Activated CD4-positive, alpha-beta T cell treated with anti-CD3 and anti-CD28 coated beads for 24 hours (primary cell): ENCODE results near the gene MT2A.
"Not testable (repeated sequence)": the region's sequence is repeated elsewhere in the genome, so short reads cannot be mapped to it uniquely, and the experiment has no call there.

Experiments used
- DNase-seq, 2 donors: peaks; one replicate each; pipeline ENCODE4 v3.0.0-alpha.2; 2020; ENCODE audit warnings: low read depth in 2 of 2

Gene MT2A

DNA sequence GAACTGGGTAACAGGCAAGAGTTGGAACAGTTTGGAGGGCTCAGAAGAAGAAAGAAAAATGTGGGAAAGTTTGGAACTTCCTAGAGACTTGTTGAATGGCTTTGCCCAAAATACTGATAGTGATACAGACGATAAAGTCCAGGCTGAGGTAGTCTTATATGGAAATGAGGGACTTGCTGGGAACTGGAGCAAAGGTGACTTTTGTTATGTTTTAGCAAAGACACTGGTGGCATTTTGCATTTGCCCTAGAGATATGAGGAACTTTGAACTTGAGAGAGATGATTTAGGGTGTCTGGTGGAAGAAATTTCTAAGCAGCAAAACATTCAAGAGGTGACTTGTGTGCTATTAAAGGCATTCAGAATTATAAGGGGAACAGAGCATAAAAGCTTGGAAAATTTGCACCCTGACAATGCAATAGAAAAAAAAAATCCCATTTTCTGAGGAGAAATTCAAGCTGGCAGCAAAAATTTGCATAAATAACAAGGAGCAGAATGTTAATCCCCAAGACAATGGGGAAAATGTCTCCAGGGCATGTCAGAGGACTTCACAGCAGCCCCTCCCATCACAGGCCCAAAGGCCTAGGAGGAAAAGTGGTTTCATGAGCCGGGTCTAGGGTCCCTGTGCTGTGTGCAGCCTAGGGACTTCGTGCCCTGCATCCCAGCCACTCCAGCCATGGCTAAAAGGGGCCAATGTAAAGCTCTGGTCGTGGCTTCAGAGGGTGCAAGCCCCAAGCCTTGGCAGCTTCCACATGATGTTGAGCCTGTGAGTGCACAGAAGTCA, 13.5 kb downstream of the MT2A start:
- not testable (repeated sequence) for DNase-seq

DNA sequence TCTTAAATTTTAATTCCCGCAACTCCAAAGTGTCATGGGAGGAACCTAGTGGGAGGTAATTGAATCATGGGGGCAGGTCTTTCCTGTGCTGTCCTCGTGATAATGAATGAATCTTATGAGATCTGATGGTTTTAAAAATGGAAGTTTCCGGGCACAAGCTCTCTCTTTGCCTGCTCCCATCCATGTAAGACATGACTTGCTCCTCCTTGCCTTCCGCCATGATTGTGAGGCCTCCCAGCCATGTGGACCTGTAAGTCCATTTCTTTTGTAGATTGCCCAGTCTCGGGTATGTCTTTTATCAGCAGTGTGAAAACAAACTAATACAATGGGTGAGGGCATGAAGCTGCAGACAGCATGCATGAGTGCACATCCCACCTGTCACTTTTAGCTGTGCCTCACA, 14.8 kb downstream of the MT2A start:
- not testable (repeated sequence) for DNase-seq

DNA sequence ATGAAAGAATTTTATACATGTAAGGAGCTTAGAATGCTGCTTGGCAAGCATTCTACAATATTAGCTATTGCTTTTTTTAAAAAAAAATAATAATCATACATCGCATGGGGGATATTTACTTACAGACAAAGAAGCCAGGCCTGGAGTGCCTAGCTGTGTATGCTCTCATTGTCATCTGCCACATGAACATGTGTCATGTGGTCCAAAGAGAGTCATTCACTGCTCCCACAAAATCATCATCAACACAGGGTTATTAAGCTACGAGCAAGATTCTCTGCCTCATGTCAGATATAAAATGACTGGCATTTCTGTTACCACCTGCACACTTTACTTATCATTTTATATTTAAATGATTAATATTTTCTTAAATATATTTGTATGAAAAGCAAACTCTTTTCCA, 15.3 kb downstream of the MT2A start:
- DNase-seq: no peak

DNA sequence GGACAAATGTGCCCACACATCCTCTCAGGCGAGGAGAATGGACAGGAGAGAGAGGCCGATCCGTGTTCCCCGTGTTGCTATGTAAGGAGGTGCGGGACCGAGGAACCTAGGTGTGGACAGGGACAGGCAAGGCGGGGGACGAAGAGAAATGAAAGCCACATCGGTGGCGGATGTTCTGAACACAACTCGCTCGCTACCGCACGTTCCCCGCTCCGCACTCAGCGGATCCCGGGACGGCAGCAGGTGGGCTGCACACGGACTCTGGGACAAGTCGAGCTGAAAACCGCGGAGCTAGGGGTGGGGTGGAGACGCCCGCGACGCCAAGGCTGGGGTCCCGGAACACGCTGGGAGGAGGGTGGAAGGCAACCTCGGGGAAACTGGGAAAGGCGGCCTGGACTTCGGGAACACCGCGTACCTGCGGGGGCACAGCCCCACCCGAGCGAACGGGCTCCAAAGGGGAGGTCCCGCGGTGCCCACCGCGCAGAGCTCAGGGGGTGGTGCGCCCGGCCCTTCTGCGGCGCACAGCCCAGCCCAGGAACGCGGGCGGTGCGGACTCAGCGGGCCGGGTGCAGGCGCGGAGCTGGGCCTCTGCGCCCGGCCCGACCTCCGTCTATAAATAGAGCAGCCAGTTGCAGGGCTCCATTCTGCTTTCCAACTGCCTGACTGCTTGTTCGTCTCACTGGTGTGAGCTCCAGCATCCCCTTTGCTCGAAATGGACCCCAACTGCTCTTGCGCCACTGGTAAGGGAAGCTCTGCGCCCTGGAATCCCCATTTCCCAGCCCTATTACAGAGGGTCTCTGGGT, 17.0 kb downstream of the MT2A start, which contains the start of gene MT1E:
Gene MT1E (plus strand): TSS at position 642 of the 803 bp plus-strand sequence. CDS start 71 bp downstream, at position 713.
- DNase-seq: peak; percentile 41 to 55

DNA sequence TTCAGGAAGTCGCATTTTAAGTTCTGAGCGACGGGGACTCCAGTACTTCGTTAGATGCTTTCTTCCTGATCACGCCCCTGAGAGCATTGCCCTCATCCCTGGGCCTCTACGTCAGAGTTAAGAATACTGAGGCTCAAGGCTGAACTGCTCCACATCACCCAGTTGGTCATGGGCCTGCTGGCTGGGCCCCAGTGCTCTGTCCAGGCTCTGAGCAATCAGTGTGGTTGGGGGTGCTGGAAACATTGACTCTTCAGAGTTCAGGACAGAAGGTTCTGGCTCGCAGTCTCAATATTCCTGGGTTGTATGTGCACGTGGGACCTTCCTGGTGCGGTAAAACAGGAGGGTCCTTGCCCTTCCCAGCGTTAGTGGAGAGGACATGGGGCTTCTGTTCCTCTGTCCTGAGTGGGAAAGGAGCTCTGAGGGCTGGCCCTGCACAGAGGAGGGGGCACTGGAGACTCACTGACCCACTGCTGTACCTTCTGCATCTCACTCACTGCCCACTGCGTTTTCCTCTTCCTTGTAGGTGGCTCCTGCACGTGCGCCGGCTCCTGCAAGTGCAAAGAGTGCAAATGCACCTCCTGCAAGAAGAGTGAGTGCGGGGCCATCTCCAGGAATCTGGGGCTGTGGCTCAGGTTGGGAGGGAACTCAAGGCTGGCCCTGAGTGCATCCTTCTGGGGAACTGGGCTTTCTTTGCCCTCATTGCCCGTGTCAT, 17.7 kb downstream of the MT2A start:
- no peak for DNase-seq

DNA sequence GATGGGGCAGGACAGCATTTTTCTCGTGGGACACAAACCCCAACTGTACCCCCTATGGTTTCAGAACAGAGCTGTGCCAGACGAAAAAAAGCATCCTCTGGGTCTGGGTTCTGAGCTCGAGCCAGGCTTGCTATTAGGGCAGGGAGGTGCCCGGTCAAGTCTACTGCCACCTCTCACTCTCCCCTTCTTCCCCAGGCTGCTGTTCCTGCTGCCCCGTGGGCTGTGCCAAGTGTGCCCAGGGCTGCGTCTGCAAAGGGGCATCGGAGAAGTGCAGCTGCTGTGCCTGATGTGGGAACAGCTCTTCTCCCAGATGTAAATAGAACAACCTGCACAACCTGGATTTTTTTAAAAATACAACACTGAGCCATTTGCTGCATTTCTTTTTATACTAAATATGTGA, 18.3 kb downstream of the MT2A start:
- DNase-seq: no peak

DNA sequence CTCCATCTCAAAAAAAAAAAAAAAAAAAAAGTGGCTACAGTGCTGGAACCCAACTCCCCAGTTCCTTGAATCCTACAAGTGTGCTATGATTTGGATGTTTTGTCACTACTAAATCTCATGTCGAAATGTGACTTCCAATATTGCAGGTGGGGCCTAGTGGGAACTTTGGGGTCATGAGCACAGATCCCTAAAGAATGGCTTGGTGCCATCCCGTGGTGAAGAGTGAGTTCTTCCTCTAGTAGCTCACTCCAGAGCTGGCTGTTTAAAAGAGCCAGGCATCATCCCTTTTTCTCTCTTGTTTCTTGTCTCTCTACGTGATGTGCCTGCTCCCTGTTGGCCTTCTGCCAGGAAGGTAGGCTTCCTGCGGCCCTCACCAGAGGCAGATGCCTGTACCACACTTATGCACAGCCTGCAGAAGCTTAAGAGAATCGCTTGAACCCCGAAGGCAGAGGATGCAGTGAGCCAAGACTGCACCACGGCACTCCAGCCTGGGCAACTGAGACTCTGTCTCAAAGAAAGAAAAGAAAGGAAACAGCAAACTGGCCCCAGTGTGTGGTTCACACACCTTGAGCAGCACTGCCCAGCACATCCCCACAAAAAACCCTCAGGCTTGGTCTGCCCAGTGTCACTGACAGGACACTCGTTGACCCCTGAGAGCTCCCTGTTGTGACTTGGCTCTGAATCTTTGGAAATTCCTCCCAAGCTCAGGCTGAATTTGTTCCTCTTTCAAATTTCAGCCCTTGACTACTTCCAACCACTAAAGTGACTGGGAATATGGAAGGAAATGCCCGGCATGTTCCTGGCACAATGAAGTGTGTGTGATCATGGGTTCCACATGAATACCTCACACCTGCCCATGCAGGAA, 20.3 kb downstream of the MT2A start:
- no peak for DNase-seq

DNA sequence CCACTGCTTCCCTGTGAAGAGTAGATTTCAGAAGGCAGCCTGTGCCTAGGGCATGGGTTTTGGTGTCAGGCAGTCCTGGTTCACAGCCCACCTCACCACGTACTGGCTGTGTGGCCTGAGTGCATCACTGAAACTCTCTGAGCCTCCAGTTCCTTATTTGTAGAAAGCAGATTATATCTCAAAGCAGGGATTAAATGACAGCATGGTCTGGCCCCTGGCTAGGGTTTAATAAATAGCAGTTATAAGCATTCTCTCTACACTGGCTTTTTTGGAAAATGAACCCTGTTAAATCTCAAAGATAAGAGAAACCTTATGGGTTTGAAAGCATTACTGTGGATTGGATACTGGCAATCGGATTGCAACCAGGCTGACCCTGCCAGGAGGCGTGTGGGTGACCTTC, 21.1 kb downstream of the MT2A start:
- DNase-seq: no peak

DNA sequence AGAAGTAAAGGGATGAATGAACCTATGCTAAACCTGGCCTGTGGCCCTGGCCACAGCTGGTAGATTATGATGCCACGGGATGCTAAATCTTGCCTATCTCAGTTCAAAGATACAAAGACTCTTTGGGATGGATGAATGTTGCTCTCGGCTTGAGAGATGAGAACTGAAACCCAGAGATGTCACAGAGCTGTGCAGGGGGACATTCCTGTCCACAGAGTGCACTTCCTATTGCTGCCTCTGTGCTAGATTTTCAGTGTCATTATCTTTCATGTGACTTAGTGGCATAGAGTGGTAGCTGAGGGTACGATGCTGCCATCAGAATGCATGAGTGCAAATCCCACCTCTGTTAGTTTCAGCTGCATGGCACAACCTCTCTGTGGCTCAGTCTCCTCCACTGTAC, 21.8 kb downstream of the MT2A start:
- DNase-seq: no peak

DNA sequence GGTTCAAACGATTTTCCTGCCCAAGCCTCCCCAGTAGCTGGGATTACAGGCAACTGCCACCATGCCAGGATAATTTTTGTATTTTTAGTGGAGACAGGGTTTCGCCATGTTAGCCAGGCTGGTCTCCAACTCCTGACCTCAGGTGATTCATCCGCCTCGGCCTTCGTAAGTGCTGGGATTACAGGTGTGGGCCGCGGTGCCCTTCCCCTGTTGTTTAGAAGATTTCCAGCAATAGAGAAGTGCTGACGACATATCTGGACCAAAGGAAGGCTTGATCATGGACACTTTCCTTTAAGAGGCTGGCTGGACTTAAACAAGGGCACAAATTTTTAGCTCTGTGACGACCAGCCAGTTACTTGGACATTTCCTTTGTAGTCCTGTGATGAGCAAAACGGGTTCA, 22.8 kb downstream of the MT2A start:
- DNase-seq: no peak

DNA sequence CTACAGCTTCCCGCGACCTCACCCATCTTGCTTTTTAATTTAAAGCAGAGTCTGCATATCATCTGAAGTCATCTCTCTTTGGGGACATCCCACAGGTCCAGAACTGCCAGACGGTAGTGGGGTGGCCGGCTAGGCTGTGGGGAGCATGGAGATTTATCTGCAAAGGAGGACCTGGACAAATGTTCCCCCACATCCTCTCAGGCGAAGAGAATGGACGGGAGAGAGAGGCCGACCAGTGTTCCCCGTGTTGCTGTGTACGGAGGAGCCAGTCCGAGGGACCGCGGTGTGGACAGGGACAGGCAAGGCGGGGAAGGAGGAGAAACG, 23.4 kb downstream of the MT2A start:
- DNase-seq: no peak

DNA sequence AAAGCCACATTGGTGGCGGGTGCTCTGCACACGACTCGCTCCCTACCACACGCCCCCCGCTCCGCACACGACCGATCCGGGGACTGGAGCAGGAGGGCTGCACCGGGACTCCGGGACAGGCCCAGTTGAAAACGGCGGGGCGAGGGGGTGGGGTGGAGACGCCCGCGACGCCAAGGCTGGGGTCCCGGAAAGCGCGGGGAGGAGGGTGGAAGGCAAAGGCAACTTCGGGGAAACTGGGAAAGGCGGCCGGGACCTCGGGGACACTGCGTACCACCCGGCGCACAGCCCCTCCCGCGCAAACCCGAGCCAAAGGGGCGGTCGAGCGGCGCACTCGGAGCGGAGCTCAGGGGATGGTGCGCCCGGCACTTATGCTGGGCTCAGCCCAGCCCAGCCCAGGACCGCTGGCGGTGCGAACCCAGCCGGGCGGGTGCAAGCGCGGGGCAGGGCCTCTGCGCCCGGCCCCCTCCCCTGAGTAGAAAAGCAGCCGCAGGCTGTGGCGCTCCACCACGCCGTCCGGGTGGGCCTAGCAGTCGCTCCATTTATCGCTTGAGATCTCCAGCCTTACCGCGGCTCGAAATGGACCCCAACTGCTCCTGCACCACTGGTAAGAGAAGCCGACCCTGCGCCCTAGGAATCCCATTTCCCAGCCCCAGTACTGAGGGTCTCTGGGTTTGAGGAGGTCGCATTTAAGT, 23.9 kb downstream of the MT2A start, which contains the start of gene MT1M:
Gene MT1M (plus strand): TSS at position 504 of the 692 bp plus-strand sequence. CDS start 73 bp downstream, at position 577.
- DNase-seq: no peak

DNA sequence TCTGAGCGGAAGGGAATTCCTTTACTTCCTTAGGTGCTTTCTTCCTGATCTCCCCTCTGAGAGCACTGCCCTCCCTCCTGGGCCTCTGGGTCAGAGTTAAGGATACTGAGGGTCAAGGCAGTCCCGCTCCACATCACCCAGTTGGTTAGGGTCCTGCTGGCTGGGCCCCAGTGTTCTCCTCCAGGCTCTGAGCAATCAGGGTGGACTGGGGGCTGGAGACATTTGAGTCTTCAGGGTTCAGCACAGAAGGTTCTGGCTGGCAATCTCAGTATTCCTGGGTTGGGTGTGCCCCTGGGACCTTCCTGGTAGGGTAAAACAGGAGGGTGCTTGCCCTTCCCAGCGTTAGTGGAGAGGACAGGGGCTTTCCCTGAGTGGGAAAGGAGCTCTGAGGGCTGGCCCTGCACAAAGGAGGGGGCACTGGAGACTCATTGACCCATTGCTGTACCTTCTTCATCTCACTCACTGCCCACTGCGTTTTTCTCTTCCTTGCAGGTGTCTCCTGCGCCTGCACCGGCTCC, 24.5 kb downstream of the MT2A start:
- no peak for DNase-seq

DNA sequence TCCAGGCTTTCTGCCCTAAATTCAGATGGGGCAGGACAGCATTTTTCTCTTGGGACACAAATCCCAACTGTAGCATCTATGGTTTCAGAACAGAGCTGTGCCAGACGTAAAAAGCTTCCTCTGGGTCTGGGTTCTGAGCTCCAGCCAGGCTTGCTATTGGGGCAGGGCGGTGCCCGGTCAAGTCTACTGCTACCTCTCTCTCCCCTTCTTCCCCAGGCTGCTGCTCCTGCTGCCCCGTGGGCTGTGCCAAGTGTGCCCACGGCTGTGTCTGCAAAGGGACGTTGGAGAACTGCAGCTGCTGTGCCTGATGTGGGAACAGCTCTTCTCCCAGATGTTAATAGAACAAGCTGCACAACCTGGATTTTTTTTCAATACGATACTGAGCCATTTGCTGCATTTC, 25.2 kb downstream of the MT2A start:
- DNase-seq: no peak

DNA sequence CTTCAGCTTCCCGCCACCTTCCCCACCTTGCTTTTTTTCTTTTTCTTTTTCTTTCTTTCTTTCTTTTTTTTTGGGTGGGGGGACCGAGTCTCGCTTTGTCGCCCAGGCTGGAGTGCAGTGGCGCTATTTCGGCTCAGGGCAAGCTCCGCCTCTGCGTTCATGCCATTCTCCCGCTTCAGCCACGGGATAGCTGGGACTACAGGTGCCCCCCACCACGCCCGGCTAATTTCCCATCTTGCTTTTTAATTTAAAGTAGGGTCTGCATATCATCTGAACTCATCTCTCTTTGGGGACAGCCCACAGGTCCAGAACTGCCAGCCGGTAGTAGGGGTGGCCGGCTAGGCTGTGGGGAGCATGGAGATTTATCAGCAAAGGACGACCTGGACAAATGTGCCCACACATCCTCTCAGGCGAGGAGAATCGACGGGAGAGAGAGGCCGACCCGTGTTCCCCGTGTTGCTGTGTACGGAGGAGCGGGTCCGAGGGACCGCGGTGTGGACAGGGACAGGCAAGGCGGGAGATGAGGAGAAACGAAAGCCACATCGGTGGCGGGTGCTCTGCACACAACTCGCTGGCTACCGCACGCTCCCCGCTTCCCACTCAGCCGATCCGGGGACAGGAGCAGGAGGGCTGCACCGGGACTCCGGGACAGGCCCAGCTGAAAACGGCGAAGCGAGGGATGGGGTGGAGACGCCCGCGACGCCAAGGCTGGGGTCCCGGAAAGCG, 26.5 kb downstream of the MT2A start:
- no peak for DNase-seq

DNA sequence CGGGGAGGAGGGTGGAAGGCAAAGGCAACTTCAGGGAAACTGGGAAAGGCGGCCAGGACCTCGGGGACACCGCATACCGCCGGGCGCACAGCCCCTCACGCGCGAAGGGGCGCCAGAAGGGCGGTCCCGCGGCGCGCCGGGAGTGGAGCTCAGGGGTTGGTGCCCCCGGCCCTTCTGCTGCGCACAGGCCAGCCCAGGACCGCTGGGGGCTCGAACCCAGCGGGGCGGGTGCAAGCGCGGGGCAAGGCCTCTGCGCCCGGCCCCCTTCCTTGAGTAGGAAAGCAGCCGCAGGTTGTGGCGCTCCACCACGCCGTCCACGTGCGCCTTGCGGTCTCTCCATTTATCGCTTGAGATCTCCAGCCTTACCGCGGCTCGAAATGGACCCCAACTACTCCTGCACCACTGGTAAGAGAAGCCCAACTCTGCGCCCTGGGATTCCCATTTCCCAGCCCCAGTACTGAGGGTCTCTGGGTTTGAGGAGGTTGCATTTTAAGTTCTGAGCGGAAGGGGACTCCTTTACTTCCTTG, 27.1 kb downstream of the MT2A start:
- no peak for DNase-seq

DNA sequence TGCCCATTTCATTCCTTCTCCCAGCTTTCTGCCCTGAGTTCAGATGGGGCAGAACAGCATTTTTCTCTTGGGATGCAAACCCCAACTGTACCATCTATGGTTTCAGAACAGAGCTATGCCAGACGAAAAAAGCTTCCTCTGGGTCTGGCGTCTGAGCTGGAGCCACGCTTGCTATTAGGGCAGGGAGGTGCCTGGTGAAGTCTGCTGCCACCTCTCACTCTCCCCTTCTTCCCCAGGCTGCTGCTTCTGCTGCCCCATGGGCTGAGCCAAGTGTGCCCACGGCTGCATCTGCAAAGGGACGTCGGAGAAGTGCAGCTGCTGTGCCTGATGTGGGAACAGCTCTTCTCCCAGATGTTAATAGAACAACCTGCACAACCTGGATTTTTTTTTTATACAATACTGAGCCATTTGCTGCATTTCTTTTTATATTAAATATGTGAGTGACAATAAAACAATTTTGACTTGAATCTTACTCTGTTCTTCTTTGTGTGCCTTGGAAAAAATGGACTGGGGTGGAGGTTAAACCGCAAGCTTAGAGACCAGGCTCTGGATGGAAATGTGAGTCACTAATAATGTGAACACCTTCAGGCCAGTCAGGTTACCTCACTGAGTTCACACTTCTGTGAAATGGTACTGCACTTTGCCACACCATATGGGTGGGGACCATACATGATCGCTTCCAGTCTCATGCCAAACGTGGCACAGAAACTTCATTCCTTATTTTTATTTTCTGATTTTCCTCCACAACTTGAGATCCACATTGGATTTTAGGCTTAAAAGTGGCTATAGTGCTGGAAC, 28.4 kb downstream of the MT2A start:
- no peak for DNase-seq

DNA sequence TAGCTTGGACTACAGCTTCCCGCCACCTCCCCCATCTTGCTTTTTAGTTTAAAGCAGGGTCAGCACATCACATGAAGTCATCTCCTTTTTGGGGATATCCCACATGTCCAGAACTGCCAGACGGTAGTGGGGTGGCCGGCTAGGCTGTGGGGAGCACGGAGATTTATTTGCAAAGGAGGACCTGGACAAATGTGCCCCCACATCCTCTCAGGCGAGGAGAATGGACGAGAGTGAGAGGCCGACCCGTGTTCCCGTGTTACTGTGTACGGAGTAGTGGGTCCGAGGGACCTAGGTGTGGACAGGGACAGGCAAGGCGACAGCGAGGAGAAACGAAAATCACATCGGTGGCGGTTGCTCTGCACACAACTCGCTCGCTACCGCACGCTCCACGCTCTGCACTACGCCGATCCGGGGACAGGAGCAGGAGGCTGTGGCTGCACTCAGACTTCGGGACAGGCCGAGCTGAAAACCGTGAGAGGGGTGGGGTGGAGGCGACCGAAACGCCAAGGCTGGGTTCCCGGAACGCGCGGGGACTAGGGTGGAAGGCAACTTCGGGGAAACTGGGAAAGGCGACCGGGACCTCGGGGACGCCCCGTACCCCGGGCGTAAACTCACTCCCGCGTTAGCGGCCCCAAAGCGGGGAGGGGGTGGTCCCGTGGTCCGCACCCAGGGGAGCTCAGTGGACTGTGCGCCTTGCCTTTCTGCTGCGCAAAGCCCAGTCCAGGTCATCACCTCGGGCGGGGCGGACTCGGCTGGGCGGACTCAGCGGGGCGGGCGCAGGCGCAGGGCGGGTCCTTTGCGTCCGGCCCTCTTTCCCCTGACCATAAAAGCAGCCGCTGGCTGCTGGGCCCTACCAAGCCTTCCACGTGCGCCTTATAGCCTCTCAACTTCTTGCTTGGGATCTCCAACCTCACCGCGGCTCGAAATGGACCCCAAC, 29.7 kb downstream of the MT2A start, which contains the start of gene MT1A:
Gene MT1A (plus strand): TSS at position 853 of the 937 bp plus-strand sequence. CDS start 73 bp downstream, at position 926.
- DNase-seq: no peak
